GM19463 (cell line): ENCODE measurements around the gene GPHN.
A peak's percentile ranks its signal among the peaks of the same experiment; 100 is the strongest.
"Not testable (repeated sequence)": the region's sequence is repeated elsewhere in the genome, so short reads cannot be mapped to it uniquely, and the experiment has no call there.

Experiments
- ATAC-seq: cut with Tn5 transposase; IDR thresholded peaks from one replicate; pipeline ENCODE4 v1.9.1; 2021; ENCODE audit warnings: mild to moderate bottlenecking, moderate library complexity; ENCODE audit not compliant: unreplicated experiment

Gene GPHN

DNA sequence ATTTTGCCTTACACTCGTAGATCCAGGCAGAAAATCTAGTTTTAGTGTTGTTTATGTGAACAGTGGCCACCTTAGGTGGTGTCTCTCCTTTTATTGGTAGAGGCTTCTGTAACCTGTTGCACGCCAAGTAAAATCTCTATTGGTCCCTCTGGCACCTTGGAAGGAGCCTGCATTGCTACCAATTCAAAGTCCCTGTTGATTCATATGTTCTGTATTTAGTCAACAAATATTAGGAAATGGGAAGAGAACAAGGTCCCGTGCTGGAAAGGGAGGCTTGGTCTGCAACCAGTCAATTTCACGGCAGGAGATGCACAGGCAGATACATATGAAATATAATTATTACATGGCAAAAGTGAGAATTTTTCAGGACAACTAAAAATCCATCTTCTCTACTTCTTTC is 6.4 kb upstream of the GPHN start:
- ATAC-seq, result no peak

- not testable (repeated sequence) for ATAC-seq
These were observed 5.1 kb upstream of the GPHN start for GRCh38 chr14:66502836-66503235.

DNA sequence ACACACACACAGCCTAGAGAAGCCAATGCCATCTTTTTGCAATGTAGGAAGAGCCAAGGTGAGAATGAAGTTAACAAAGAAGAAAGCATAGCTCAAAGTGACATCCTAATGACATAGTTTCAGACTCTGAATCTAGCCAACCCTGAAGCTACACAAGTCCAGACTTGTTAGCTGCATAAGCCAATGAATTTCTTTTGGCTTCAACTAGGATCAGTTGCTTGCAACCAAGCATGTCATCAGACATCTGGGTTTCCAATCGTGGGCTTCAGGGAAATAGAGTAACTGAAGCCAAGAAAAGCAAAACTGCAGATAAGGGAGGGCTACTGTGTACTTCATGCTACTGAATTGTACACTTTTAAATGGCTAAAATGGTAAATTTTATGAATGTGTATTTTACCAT is 4.4 kb upstream of the GPHN start:
- ATAC-seq, result no peak

GRCh38 chr14:66507181-66507721 is 696 bp upstream of the GPHN start:
- ATAC-seq, result peak; percentile 10

DNA sequence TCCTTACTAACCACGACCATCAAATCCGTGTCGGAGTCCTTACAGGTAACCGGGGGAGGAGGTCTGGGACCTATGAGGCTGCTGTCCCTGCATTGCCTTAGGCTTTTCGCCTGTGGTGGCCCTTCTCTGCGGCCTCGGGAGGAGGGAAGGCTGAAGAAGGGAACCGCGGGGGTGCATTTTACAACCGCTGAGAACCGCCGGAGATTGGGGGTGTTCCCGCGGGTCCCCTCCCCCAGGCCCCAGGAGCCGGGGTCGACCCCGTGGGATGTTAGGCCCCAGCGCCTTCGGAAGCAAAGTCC is 549 bp downstream of the GPHN start:
- ATAC-seq, result no peak

GRCh38 chr14:66508846-66509621 is 1.1 kb downstream of the GPHN start:
- ATAC-seq, result peak; percentile 32

GRCh38 chr14:66509874-66510273 is 1.9 kb downstream of the GPHN start:
- no peak for ATAC-seq

DNA sequence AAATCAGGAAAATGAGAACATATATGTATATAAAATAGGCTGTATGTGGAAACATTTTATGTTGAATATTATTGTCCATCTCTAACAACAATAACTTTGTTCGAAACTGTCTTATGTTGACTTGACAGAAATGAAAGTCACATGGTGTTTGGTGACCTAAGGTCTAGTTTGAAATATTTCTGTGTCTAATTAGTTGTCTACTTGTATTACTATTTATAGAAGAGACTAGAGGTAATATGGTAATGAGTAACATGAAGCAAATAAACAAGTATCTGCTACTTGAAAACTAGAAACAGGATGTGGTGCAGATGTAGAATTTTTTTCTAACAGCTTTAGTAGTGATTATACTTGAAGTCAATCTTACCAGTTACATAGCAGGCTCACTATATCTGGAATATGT is 3.9 kb downstream of the GPHN start:
- ATAC-seq, result no peak

DNA sequence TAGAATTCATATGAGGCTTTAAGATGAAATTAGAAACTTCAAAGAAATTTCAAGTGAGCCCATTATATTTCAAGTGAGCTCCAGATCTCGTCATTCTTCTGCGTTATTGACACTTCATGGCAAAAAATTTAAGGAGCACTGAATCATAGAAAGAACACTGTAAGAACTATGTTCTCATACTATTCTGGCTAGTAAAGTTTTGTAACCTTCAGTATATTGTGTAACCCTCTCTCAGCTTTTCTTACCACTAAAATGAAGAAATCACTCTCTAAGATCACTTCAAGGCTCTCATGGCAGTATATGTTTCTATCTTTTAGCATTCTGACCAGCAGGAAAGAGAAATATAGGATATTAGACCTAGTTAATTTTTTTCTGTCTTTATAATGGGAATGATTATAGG is 6.3 kb downstream of the GPHN start:
- ATAC-seq, result no peak

DNA sequence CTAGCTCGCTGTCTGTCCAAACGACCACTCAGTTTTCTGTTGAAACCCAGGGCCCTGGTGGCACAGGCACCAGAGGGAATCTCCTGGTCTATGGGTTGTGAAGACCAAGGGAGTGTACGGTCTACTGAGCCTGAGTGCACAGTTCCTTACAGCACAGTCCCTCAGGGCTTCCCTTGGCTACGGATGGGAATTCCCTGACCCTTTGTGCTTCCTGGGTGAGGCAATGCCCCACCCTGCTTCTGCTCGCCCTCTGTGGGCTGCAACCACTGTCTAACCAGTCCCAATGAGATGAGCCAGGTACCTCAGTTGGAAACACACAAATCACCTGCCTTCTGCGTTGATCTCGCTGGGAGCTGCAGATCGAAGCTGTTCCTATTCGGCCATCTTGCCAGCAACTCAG is 22.6 kb downstream of the GPHN start:
- ATAC-seq, result peak; percentile 53

DNA sequence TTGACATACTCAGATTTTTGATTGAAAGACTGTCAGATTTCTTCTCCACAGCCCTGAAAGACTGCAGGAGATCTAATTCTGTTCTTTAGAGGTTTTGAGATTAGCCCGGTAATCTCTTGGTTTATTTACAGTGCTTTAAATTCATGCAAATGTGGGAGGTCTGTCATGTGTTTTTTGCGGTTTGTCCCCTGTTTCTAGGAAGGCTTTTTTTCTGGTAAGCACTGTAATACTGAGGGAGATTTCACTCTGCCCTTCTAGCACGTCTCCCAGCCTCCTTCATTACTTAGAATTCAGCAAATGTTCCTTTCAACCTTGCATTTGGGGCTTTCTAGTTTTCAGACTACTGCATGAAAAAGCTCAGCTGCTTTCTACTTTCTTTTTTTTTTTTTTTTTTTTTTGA is 31.1 kb downstream of the GPHN start:
- ATAC-seq, result no peak

- no peak for ATAC-seq
These were observed 32.1 kb downstream of the GPHN start for GRCh38 chr14:66540038-66540437.

- ATAC-seq, result no peak
These were observed 33.7 kb downstream of the GPHN start for GRCh38 chr14:66541627-66542026.

DNA sequence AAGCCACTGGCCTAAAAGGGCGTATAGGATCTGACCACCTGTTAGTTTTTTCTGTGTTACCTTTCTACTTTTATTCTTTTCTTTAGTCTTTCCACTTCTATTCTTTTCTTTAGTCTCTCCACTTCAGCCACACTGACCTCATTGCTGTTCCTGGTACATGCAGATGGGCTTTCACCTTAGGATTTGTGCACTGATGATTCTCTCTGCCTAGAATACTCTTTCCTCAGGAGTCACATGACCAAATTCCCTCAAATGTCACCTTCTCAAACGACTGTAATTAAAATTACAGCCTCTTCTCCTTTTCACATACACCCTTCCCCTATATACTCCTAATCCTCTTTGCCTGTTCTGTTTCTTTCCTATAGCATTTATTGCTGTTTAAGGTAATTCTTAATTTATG is 36.0 kb downstream of the GPHN start:
- ATAC-seq, result no peak

GRCh38 chr14:66545191-66545590 is 37.2 kb downstream of the GPHN start:
- not testable (repeated sequence) for ATAC-seq

DNA sequence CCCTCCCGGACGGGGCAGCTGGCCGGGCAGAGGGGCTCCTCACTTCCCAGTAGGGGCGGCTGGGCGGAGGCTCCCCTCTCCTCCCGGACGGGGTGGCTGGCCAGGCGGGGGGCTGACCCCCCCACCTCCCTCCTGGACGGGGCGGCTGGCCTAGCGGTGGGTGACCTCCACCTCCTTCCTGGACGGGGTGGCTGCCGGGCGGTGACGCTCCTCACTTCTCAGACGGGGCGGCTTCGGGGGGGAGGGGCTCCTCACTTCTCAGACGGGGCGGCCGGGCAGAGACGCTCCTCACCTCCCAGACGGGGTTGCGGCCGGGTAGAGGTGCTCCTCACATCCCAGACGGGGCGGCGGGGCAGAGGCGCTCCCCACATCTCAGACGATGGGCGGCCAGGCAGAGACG is 37.8 kb downstream of the GPHN start:
- not testable (repeated sequence) for ATAC-seq

DNA sequence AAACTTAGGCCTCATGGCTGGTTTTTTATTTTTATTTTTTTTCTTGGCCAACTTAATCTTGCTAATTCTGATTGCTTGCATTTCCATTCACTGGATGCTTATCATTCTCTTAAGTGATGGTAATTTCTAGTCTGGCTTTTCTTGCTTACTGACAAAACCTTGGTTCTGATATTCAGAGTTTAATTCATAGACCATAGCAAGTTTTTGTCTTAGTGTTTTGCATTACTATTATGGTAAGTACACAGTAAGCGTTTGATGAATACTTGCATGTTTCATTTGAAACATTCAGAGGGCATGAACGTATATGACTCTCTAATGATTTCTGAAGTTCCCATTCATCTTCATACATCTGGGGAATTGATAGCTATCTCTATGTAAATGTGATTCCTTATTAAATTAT is 55.8 kb downstream of the GPHN start:
- ATAC-seq, result no peak

DNA sequence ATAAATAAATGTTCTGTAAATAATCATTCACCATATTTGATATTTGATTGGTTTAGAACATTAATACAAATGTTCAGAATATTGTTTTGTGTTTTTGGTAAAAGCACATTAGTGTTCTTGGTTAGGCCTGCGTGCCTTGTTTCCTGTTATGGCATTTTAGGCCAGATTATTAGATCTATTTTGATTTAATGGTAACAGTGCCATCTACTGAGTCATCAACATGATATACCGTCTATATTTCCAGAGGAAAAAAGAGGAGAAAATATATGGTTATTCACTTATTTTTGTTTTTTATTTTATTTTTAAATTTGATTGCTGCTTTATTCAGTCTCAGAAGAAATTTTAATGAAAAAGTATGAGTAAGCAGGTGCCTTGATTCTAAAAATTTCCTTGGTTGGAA is 60.3 kb downstream of the GPHN start:
- no peak for ATAC-seq

DNA sequence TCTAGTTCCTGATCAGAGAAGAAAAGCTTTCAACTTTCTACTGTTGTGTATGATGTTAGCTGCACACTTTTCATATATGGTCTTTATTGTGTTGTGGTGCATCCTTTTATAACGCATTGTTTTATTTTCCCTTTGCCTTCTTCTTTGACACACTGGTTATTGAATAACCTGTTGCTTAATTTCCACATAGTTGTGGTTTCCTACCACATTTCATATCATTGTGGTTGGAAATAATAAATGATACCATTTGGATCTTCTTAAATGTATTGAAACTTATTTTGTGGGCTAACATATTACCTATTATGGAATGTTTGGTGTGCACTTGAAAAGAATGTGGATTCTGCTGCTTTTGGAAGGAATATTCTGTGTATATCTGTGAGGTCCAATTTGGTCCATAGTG is 64.9 kb downstream of the GPHN start:
- no peak for ATAC-seq

GRCh38 chr14:66575014-66575413 is 67.1 kb downstream of the GPHN start:
- ATAC-seq, result no peak

- ATAC-seq, result no peak
These were observed 68.0 kb downstream of the GPHN start for GRCh38 chr14:66575939-66576338.

- ATAC-seq, result not testable (repeated sequence)
These were observed 79.8 kb downstream of the GPHN start for GRCh38 chr14:66587753-66588152.

- ATAC-seq, result no peak
These were observed 87.4 kb downstream of the GPHN start for GRCh38 chr14:66595394-66595793.
